Stimulated activated CD4-positive, alpha-beta T cell treated with anti-CD3 and anti-CD28 coated beads, Interleukin-2, amount 100 ng/mL, for 24 hours (primary cell): ENCODE measurements around the gene LTB4R.

Experiments
- DNase-seq, 2 donors: peaks; one replicate each; pipeline ENCODE4 v3.0.0-alpha.2; 2020

The LTB4R gene, protein sequence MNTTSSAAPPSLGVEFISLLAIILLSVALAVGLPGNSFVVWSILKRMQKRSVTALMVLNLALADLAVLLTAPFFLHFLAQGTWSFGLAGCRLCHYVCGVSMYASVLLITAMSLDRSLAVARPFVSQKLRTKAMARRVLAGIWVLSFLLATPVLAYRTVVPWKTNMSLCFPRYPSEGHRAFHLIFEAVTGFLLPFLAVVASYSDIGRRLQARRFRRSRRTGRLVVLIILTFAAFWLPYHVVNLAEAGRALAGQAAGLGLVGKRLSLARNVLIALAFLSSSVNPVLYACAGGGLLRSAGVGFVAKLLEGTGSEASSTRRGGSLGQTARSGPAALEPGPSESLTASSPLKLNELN

DNA sequence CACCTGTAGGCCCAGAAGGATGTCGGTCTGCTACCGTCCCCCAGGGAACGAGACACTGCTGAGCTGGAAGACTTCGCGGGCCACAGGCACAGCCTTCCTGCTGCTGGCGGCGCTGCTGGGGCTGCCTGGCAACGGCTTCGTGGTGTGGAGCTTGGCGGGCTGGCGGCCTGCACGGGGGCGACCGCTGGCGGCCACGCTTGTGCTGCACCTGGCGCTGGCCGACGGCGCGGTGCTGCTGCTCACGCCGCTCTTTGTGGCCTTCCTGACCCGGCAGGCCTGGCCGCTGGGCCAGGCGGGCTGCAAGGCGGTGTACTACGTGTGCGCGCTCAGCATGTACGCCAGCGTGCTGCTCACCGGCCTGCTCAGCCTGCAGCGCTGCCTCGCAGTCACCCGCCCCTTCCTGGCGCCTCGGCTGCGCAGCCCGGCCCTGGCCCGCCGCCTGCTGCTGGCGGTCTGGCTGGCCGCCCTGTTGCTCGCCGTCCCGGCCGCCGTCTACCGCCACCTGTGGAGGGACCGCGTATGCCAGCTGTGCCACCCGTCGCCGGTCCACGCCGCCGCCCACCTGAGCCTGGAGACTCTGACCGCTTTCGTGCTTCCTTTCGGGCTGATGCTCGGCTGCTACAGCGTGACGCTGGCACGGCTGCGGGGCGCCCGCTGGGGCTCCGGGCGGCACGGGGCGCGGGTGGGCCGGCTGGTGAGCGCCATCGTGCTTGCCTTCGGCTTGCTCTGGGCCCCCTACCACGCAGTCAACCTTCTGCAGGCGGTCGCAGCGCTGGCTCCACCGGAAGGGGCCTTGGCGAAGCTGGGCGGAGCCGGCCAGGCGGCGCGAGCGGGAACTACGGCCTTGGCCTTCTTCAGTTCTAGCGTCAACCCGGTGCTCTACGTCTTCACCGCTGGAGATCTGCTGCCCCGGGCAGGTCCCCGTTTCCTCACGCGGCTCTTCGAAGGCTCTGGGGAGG is at the start of gene LTB4R:
LTB4R (plus strand) TSS at position 857 of the 959 bp plus-strand sequence. CDS start 4,150 bp downstream, outside the sequence.
- DNase-seq = peak; percentile 65 to 66

DNA sequence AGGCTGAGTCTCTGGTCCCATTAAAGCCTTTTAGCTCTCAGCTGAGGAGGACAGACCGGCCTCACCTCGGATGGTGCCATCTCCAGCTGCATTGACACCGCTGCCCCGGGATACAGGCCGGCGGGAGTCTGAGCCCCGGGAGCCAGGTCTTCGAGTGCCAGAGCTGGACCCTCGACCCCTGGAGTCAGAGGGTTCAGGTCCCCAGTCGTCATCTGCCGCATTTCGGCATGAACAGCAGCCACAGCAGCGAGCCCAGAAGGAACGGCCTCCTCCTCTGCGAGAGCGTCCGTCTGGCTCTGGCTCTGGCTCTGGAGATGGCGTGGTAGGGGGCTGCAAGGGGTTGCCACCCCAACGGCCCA is 49.4 kb upstream of the LTB4R start:
- DNase-seq = no peak

DNA sequence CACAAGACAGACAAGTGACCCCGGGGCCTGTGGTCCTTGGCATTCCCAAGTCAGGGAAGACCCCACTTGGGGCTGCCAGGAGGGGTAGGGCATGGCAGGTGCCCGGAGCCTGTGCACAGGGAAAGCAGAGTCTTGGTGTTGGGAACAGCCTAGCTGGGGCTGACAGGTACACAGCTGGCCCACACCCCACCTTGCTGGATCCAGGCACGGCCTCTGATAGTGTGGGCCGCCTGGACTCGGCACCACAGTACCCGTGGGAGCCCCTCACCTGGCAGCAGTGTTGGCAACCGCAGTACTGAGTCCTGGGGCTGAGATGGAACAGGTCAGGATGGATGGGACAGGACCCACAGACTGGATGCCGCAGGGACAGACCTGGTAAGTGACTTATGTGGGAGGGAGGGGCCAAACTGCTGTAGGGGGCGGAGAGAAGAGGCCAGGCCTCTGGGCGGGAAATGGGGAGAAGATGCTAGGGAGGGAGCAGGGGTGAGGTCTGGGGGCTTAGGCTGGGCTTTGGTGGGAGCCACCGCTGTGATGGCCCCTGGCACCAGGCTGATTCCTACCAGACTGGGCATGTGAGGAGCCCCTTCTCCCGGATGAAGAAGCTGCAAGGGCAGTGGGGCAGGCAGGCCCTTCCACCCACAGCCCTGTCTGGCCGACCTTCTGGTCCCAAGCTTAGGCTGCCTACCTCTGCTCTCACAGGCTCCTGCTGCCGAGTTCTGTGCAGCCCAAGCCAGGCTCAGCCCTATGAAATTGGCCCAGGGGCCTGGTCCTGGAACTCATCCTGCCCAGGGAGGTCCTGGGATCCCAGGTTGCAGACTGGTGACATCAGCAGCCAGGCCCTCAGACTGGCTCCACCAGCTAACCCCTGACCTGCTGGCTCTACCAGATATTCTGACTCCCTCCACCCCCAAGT is 48.2 kb upstream of the LTB4R start, which contains the start of gene TGM1:
TGM1 (minus strand) TSS at position 357 of the 913 bp plus-strand sequence. CDS start 825 bp downstream, outside the sequence.
- DNase-seq = no peak

DNA sequence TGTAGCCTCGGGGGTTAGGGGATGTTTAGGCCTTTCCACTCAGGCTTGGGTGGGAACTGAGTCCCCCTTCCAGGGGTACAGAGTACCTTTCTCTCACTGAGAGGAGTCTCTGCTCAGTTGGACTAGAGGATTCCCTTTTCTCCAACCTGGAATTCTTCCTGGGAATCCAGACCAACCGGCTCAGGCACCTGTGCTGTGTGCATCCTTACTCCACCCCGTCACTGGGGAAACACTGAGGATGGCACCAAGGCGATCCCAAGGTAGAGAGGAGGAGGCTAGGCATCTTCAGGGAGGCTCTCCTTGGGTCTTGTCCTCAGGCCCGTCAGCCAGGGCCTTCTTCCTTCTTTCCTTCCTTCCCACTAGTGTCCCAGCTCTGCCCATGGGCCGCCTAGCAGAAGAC is 47.5 kb upstream of the LTB4R start:
- no peak for DNase-seq

DNA sequence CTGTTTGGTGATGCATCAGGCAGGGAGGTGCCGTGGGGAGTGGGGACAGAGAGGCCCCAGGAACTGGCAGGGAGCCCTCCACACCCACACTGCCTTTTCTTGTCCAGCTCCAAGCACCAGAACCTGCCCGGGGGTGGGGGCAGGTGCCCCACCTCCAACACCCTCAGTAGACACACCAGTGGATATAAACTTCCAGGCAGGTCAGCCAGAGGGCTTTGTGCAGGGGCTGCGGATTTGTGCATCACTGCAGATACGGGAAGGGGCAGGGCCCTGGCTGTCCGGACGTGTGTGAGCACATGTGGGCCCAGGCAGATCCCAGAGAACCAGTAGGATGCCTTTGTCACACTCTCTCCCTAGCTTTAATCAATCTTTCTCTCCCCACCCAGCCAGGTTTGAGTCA is 47.0 kb upstream of the LTB4R start:
- no peak for DNase-seq

DNA sequence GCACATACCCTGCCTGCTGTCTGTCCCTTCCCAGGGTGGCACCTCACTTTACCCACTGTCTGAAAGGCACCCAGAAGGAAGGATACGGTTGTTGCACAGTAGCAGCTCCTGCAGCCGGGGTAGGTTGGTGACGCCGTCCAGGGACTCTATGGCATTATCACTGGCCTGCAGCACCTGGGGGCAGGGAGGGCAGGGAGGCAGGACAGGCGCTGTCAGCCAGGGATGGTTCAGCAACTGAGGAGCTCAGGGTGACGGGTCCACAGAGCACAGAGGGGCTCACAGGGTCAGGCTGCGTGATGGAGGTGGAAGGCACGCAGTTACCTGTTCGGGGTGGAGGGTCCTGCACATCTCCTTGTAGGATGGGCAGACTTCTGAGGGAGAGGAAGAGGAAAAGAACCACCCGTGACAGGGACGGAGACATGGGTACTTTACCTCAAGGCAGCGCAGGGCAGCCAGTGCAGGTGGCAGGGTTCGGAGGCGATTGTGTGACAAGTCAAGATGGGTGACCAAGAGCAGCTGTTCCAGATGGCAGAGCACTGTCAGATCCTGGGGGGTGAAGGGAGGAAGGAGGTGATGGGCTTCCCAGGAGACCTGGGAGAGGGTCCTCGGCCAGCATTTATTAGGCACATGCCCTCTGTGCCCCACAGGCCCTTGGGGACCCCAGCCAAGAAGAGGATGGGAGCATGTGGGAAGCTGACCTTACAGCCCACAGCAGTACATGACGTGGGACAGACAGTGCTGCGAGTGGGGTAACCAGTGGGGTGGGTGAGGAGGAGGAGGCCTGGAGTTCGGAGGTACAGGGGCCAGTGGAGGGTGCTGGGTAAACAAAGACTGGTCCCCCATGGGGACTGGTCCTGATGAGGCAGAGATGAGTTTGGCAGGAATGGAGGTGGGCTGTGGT is 44.7 kb upstream of the LTB4R start:
- no peak for DNase-seq

DNA sequence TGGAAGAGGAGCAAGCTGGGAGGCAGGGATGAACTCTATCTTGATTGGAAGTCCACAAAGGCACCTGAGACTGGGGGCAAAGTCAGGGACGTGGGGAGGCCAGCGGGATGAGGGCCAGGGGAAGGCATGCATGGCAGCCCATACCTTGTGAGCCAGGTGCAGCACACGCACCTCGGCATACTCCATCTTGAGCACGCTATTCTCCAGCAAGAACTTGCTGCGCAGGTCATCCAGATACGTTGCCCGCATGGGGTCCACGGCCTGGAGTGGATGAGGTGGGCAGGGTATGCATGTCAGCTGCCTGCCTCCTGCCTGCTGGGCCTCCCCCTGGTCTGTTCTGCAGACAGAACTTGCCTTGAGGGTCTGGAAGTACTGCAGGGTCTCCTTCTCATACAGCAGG is 43.8 kb upstream of the LTB4R start:
- no peak for DNase-seq

DNA sequence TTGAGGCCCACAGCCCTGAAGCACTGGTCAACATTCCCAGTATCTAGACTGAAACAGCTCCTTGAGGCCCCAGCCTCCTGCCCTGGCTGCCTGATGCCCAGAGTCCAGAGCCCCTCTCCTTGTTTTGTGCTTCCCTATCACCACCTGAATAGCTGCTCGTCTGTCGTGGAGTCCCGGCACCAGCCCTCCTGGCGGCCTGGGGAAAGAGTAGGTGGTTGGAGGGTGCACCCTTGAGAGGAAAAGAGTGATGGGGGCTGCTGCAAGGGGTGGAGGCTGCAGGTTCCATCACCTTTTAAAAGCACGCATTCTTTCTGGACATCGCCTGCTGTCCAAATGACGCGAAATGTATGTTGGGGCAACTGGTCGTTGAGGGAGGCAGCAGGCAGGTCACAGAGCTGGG is 43.1 kb upstream of the LTB4R start:
- no peak for DNase-seq

DNA sequence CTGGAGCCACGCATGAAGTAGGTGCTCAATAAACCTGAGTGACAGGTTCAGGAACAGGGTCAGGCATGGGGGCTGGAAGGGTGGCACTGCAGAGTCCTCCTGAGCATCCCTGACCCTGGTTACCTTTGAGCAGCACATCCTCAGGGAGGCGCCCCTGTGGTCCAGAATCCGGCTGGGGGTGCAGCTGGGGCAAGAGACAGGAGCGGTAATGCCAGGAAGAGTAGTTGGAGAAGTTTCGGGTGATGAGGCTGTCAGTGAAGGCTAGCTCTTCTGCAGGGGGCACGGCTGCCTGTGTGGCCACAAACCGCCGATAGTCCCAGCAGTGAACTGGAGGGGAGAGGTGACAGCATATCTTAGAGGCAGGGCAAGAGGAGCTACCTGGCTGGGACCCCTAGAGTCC is 41.9 kb upstream of the LTB4R start:
- DNase-seq = no peak

DNA sequence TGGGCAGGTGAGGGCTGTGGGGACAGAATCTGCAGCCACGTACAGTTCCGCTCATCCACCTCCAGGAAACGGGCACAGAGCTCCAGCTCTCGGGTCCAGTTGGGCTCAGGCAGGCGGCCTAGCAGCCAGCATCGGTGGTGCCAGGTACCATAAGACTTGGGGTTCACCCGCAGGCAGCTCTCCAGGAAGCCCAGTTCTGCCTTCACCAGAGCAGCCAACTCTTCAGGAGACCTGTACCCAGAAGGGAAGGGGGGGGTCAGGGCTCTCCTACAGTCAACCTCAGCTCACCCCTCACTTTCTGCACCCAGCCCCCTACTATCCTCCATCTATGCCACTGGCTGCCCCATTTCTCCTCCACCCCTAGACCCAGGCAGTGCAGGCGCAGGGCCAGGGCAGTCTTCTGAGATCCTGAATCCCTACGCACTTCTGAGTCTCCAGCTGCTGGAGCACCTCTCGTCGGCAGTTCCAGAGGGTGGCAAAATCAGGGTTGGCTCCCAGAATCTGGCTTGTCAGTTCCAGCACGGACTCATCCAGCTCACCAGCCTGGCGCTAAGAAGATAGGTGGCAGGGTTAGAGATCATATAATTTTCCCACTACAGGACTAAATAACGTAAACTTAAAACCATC is 41.3 kb upstream of the LTB4R start:
- no peak for DNase-seq

DNA sequence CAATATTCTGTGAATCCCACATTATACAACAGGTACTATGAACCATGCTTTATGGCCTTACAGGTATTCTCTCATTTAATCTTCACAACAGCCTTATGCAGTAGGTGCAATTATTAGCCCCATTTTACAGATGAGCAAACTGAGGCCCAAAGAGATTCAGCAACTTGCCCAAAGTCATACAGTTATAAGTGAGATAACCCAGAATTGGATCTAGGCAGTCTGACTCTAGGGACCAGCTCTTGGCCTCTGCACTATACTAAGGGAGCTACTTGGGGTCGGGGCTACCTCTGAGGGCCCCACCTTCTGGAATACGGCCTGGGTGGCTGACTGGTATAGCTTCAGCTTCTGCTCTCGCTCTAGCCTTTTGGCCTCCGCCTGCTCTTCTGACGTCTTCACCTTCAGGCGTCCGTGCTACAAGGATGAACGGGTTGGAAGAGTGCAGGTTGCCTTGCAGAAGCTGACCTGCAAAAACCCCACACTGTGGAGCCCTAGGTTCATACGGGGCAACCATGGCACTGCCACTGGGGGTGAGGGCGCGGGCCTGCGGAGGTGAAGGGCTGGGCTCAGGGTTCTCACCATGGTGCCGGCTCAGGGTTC is 40.7 kb upstream of the LTB4R start:
- DNase-seq = no peak

DNA sequence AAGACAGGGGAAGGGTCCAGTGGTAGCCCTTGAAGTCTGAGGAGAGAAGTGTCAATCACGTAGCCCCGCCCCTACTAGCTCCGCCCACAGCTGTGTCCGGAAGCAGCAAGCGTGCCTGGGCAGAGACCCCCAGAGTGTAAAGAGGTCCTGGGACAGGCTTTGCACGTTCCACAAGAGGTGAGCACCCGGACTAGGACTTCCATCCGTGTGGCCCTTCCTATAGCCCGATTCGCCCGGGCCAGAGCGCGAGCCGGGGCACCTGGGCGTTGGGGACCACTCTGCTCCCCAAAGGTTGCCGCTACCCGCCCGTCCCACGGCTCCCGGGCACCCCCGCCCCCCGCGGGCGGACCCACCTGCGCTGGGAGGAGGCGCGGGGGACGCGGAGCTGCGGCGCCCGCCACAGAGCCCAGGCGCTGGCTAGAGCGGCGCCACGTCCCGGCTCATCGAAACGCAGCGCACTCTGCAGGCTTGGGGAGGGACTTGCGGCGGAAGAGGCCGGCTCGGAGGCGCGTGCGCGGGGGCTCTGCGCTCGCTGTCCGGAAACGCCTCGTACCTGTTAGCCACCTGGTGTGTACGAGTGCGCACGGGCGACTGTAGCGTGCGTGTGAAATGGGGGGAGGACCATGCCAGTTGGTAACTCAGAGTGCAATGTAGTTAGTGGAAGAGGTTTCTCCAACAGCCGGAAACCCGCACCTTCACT is 40.0 kb upstream of the LTB4R start, which contains the start of gene RABGGTA:
RABGGTA (minus strand) TSS at position 464 of the 700 bp plus-strand sequence. CDS start 482 bp downstream, outside the sequence.
- DNase-seq = peak; percentile 86 to 88

DNA sequence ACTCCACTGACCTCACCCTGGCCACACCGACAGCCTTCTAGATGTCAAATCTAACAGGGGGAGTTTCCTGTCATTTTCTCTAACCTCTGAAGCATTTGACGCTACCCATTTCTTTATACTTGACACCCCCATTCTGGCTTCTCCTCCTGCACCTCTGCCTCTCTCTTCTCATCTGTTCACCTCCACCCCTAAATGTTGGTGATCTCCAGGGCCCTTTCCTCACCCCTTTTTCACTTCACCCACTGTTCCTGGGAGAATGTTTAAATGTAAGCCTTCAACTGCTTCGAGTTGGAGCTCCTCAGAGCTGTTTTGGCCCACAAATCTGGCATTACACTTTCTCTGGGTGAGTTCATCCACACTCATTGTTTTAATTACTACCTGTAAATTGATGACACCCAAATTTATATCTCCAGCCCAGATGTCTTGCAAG is 39.5 kb upstream of the LTB4R start:
- no peak for DNase-seq

DNA sequence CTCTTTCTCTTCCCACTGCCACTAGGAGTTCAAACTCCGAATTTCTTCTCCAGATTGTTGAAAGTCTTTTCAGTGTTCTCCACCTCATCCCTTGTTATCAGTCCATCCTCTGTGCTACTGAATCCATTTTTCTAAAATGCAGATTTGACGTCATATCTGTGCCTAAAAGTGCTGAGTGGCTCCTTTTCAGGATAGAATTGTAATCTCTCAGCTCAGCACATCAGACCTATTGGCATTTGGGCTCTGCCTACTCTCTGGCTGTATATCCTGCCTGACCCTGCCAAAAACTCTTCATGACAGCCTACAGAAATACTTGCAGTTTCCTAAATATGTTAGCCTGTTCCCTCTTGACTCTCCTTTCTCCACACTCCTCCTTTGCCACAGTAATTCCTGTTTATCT is 38.8 kb upstream of the LTB4R start:
- DNase-seq = no peak

DNA sequence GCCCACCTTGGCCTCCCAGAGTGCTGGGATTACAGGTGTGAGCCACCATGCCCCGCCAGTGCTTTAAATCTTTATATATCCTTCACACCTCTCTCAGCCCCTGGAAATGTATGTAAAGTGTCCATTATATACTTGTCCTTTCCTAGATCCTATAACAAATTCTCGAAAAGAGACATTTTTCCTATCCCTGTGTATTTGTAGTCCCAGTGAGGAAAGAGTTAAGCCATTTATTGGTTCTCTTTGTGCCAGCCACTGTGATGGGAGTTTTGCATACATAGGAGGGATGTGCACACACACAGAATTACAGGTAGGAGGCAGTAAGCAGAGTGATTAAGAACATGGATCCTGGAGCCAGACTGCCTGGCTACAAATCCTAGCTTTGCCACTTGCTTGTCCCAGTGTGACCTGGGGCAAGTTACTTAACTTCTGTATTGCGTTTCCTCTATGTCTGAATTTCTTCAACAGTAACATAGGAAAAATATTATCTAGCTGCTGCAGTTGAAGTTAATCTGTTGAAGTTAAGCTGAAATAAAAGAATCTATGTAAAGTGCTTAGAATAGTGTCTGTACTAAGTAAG is 37.8 kb upstream of the LTB4R start:
- DNase-seq = no peak

DNA sequence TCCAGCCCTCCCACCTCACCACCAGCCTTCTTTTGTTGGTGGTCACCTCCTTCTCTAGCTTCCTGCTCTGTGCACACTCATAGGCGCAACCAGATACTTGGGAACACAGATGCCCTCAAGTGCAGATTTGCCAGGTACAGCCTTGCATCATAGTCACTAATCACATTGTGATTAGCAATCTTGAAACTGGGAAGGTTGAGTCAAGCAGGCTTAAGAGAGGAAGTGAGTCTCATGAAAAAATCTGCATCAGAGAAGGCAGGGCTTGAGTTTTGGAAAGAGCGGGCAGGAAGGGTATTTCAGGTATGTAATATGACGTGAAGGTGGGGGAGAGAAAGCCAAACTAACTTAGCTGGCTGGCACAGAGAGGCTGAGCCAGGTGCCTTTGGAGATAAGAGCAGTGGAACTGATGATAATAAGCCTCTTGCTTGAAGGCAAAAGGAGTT is 37.2 kb upstream of the LTB4R start:
- peak; percentile 48 to 54 for DNase-seq

DNA sequence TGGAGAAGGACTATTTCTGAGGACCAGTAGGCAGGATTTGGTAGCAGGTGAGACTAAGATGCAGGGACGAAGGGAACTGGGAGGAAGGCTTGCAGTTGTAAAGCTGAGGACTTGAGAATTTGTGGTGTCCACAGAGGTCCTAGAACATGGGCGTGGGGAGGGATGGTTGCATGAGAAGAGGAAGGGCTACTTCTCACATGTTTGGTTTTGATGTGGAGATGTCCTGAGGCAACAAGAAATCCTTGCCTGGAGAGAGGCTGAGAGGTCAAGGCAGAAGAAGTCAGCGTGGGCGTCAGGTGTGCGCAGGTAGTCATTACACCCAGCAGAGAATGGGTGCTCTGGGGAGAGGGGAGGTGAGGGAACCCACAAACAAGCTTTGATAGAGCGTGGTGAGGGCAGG is 34.2 kb upstream of the LTB4R start:
- DNase-seq = no peak

DNA sequence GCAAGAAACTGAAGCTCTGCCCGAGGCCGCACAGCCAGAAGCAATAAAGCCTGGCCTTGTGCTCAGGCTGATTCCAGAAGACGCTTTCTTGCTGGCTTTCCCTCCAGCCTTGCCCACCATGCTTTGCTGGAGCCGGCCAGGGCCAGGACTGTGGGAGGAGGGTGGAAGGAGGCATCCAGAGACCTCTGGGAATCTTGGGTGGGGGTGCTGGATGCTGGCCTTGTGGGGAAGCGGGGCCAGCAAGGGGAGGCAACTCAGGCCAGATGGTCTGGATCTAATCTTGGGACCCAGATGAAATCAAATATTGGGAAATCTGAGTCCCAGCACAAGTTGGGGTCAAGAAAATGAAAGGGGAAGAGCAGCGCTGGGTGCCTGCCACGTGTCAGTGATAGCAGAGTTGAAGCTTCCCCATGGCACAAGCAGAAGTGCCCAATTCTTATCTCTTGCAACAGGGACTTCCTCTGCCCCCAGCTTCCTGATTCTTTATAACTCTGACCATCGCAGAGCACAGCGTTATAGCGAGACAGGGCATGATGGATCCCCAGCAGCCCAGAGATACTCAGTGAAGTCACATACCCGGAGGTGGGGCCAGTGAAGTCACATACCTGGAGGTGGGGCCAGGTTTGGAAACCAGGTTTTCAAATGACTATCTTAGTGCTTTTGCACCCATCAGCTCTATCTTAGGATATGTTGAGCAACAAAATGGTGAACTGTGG is 33.5 kb upstream of the LTB4R start:
- peak; percentile 22 to 25 for DNase-seq

DNA sequence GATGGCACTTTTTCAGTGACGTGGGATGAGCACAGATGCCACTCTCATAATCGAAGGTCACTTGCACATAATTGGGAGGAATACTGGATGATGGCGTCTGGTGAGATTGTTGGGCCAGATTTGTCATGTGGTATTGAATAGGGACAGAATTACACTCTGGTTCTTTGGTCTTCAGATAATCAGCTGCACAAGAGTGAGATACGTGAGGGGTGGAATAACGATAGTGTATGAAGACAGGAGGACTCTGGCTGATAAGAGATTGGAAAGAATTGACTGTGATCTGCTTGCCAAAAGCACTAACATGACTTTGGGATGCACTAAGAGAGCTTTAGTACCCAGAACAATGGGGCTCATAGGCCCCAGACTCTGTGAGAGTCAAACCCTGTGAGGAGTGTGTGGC is 32.9 kb upstream of the LTB4R start:
- DNase-seq = no peak
